ENCODE measurements around the gene FBXL15. TPM values are rescaled to one million over a fixed set of nuclear protein-coding genes. Genes with fewer than 3 reads are reported as not detected.

Gene FBXL15
- total and polyA plus RNA-seq, 2 donors (not counting 3 experiments of a cell fraction or from before 2014, with no cell fraction given): 9.9 to 15.3 TPM

- H3K27ac ChIP-seq (ENCODE audit: insufficient read depth, low read depth, low read length): no peak overlapping the region
- DNase-seq (ENCODE audit: low read depth, low spot score) (no peak), FAIRE-seq (no peak)
- ChIA-PET POLR2A (no interaction called here), CTCF (interaction anchor here (1.3 kb wide), 1 partner anchor 12 kb away, joined by 3 read pairs; no protein-coding TSS in a partner anchor)
- no peaks in the 10 kb centered on the region for H3K4me1 ChIP-seq (ENCODE audit: control insufficient read depth, extremely low read depth, insufficient read depth, low read length)
- no peaks in the 10 kb centered on the region for H3K79me2 ChIP-seq (ENCODE audit: control insufficient read depth, insufficient read depth, low read length)
- H3K9ac ChIP-seq (replicated peaks; ENCODE audit: extremely low read depth, insufficient read depth, low read length): no peak overlapping the region
- BruUV-seq (replicated peaks): no TSS peak
- TF ChIP-seq MAX (IDR thresholded peaks at IDR 0.05; ENCODE audit: insufficient read depth, insufficient read length): no peak
- no peaks in the 10 kb centered on the region for H3K36me3 ChIP-seq (ENCODE audit: control insufficient read depth in 2 of 2, extremely low read depth in 1 of 2, insufficient read depth in 2 of 2, low read length in 2 of 2)
- dilution Hi-C loops (cut with MboI; ENCODE audit: extremely low pct_ligation_motif_present, low sequenced_read_pairs) (no loop called here), intact Hi-C loops (cut with micrococcal nuclease) (no loop called here)
- H3K4me2 ChIP-seq (ENCODE audit: insufficient read depth, low read length): no peak overlapping the region
- no peak overlapping the region for H3K4me3 ChIP-seq (replicated peaks in 1 of 3; ENCODE audit: insufficient read depth in 1 of 3, low read depth in 1 of 3, low read length in 3 of 3)
- no peaks in the 10 kb centered on the region for H3K9me1 ChIP-seq (replicated peaks; ENCODE audit: control insufficient read depth, extremely low read depth, insufficient read depth, low read length)
- peaks cover 0 to under 1% of the 10 kb centered on the region in 2 experiments for H3K27me3 ChIP-seq (ENCODE audit: control insufficient read depth in 2 of 2, insufficient read depth in 2 of 2, low read length in 2 of 2)
- no peaks in the 10 kb centered on the region for H3K9me3 ChIP-seq (replicated peaks; ENCODE audit: control insufficient read depth, insufficient read depth, low read length)
- no peaks in the 10 kb centered on the region for H4K20me1 ChIP-seq (replicated peaks; ENCODE audit: control insufficient read depth, extremely low read depth, insufficient read depth, low read length)
- H2AFZ ChIP-seq (ENCODE audit: low read depth, low read length): no peak overlapping the region
Observed at GRCh38 chr10:102467971-102468438, 47.4 kb downstream of the FBXL15 start.

GRCh38 chr10:102468683-102469082 lies 48.0 kb downstream of the FBXL15 start:
- BruUV-seq (replicated peaks): no TSS peak
- H3K27me3 ChIP-seq (ENCODE audit: control insufficient read depth in 2 of 2, insufficient read depth in 2 of 2, low read length in 2 of 2): no peaks in the 10 kb centered on the region
- dilution Hi-C loops (cut with MboI; ENCODE audit: extremely low pct_ligation_motif_present, low sequenced_read_pairs) (no loop called here), intact Hi-C loops (cut with micrococcal nuclease) (no loop called here)
- no peaks in the 10 kb centered on the region for H3K79me2 ChIP-seq (ENCODE audit: control insufficient read depth, insufficient read depth, low read length)
- H3K4me2 ChIP-seq (ENCODE audit: insufficient read depth, low read length): no peak overlapping the region
- no peak overlapping the region for H3K4me3 ChIP-seq (replicated peaks in 1 of 3; ENCODE audit: insufficient read depth in 1 of 3, low read depth in 1 of 3, low read length in 3 of 3)
- no peaks in the 10 kb centered on the region for H3K4me1 ChIP-seq (ENCODE audit: control insufficient read depth, extremely low read depth, insufficient read depth, low read length)
- H3K27ac ChIP-seq (ENCODE audit: insufficient read depth, low read depth, low read length): no peak overlapping the region
- DNase-seq (ENCODE audit: low read depth, low spot score): no peak
- TF ChIP-seq MAX (IDR thresholded peaks at IDR 0.05; ENCODE audit: insufficient read depth, insufficient read length) (no peak), POLR2A (IDR thresholded peaks at IDR 0.05; ENCODE audit: low read depth, low read length) (no peak), JUN (IDR thresholded peaks at IDR 0.05; ENCODE audit: borderline replicate concordance, insufficient read depth, insufficient read length, low read depth) (no peak), EZH2 (IDR thresholded peaks at IDR 0.05; ENCODE audit: borderline replicate concordance, low read depth, low read length, severe bottlenecking) (no peak), MYC (IDR thresholded peaks at IDR 0.05; ENCODE audit: low read depth, low read length) (no peak), POLR2AphosphoS5 (IDR thresholded peaks at IDR 0.05; ENCODE audit: insufficient read depth, low read depth, low read length) (no peak), FOS (IDR thresholded peaks at IDR 0.05; ENCODE audit: borderline replicate concordance, insufficient read depth, low read length) (no peak), GATA2 (IDR thresholded peaks at IDR 0.05; ENCODE audit: insufficient read depth, insufficient read length, low read depth, low read length) (no peak), CTCF (IDR thresholded peaks at IDR 0.05; ENCODE audit: extremely low read depth in 1 of 2, insufficient read depth in 1 of 2, low read depth in 1 of 2, low read length in 2 of 2) (no peak)
- no peaks in the 10 kb centered on the region for H3K36me3 ChIP-seq (ENCODE audit: control insufficient read depth in 2 of 2, extremely low read depth in 1 of 2, insufficient read depth in 2 of 2, low read length in 2 of 2)
- H3K9ac ChIP-seq (replicated peaks; ENCODE audit: extremely low read depth, insufficient read depth, low read length): no peak overlapping the region
- no peak for FAIRE-seq
- no peak overlapping the region for H2AFZ ChIP-seq (ENCODE audit: low read depth, low read length)
- no peaks in the 10 kb centered on the region for H3K9me1 ChIP-seq (replicated peaks; ENCODE audit: control insufficient read depth, extremely low read depth, insufficient read depth, low read length)
- H4K20me1 ChIP-seq (replicated peaks; ENCODE audit: control insufficient read depth, extremely low read depth, insufficient read depth, low read length): no peaks in the 10 kb centered on the region
- ChIA-PET CTCF (interaction anchor here (1.2 to 1.9 kb wide), 3 partner anchors 10 to 47 kb away, joined by 3 to 7 read pairs (median 4); no protein-coding TSS in a partner anchor), POLR2A (no interaction called here)
- no peaks in the 10 kb centered on the region for H3K9me3 ChIP-seq (replicated peaks; ENCODE audit: control insufficient read depth, insufficient read depth, low read length)
